ENCODE results near the gene TSPOAP1.

GRCh38 chr17:58265271-58265670 is 63.3 kb downstream of the TSPOAP1 start:
- TF ChIP-seq CTCF (IDR thresholded peaks at IDR 0.05) (no peak), POLR2A (IDR thresholded peaks at IDR 0.05) (no peak)

Measured in testis (tissue), 2 donors.